ENCODE measurements around the gene HMGA1.

- TF ChIP-seq POLR2A (IDR thresholded peaks at IDR 0.05) (no peak), POLR2AphosphoS5 (IDR thresholded peaks at IDR 0.05) (no peak), CTCF (IDR thresholded peaks at IDR 0.05) (no peak), EP300 (IDR thresholded peaks at IDR 0.05; ENCODE audit: low read depth) (no peak)
These were observed 46.7 kb upstream of the HMGA1 start for GRCh38 chr6:34189806-34190503.
